AG04449 (cell line): ENCODE results near the gene TSBP1.

Source experiments
- CTCF ChIA-PET: fragments of 350-600 bp; formaldehyde crosslinking; extraction: SDS; loops from one replicate; lab custom pipeline; 2021; ENCODE audit warnings: antibody characterized with exemption; lab: Yijun Ruan, JAX
- POLR2A ChIA-PET: fragments of 400-600, 350-600 bp; formaldehyde crosslinking; extraction: SDS; loops from one replicate; lab custom pipeline; 2020; ENCODE audit warnings: antibody characterized with exemption, inconsistent platforms; lab: Yijun Ruan, JAX
- DNase-seq: peaks from one replicate; pipeline ENCODE4 v3.0.0-alpha.2; 2010; ENCODE audit warnings: low read depth, low spot score
- H3K4me3 ChIP-seq: 2 replicates; pipeline ENCODE4 v1.5.1; 2011; ENCODE audit warnings: low read depth, mild to moderate bottlenecking, control low read depth, low read length
- TF ChIP-seq, protein P1 (sequence below): IDR thresholded peaks from one replicate; pipeline ENCODE4 v1.5.1; 2011; ENCODE audit warnings: mild to moderate bottlenecking, moderate library complexity, low read length, control low read depth, inconsistent platforms; ENCODE audit not compliant: insufficient read depth; ENCODE audit errors: missing control alignments

TSBP1 gene

DNA sequence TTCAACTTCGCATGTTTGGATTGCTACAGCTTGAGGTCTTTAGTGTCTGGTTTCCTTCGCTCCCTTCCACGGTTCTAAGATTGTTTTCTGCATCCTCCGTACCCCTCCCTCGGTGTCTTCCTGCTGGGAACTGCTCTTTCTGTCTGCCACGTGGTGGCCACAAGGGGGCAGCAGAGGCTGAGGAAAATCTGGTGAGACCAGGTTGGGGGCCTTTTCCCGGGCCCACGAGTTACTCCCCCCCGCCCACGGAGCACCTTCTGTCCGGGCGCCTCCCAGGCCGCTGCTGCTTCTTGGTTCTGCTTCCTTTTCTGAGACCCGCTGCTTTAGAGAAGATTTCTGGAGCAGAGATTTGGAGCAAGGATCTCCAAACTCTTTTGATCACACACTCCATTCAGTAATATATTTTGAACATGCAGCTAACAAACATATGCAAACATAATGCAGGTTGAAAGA lies 126.7 kb downstream of the TSBP1 start:
- ChIA-PET CTCF (interaction anchor here (0.7 to 4.9 kb wide), 19 partner anchors 8 to 568 kb away, joined by 3 to 60 read pairs (median 6); partner anchors contain the start of genes FKBPL and GPSM3), POLR2A (no interaction called here)
- DNase-seq, result no peak
- TF ChIP-seq, protein P1, sequence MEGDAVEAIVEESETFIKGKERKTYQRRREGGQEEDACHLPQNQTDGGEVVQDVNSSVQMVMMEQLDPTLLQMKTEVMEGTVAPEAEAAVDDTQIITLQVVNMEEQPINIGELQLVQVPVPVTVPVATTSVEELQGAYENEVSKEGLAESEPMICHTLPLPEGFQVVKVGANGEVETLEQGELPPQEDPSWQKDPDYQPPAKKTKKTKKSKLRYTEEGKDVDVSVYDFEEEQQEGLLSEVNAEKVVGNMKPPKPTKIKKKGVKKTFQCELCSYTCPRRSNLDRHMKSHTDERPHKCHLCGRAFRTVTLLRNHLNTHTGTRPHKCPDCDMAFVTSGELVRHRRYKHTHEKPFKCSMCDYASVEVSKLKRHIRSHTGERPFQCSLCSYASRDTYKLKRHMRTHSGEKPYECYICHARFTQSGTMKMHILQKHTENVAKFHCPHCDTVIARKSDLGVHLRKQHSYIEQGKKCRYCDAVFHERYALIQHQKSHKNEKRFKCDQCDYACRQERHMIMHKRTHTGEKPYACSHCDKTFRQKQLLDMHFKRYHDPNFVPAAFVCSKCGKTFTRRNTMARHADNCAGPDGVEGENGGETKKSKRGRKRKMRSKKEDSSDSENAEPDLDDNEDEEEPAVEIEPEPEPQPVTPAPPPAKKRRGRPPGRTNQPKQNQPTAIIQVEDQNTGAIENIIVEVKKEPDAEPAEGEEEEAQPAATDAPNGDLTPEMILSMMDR, result peak; percentile 85
- H3K4me3 ChIP-seq, result no peak overlapping the region

GRCh38 chr6:32244270-32244669 lies 127.4 kb downstream of the TSBP1 start:
- H3K4me3 ChIP-seq, result no peak overlapping the region
- TF ChIP-seq, protein P1, result no peak
- DNase-seq, result no peak
- POLR2A ChIA-PET, result no interaction called here
- CTCF ChIA-PET, result interaction anchor here (1.0 to 4.9 kb wide), 14 partner anchors 8 to 542 kb away, joined by 3 to 60 read pairs (median 8); partner anchors contain the start of genes FKBPL and GPSM3
